B cell (primary cell): Measurements from ENCODE around the gene OR10G8.

ENCODE experiments used
- EZH2 ChIP-seq: IDR thresholded peaks from 2 replicates; pipeline ENCODE4 v1.6.1; 2012; ENCODE audit warnings: borderline replicate concordance, low read depth, mild to moderate bottlenecking, moderate library complexity, low read length; ENCODE audit not compliant: insufficient read depth, poor library complexity, severe bottlenecking
- TF ChIP-seq, protein P1 (sequence below): fragments of 200-600 bp; IDR thresholded peaks from one replicate; pipeline ENCODE4 v1.8.0; 2022; ENCODE audit warnings: antibody characterized with exemption, mild to moderate bottlenecking

GRCh38 chr11:124039557-124039956 lies 13.0 kb downstream of the OR10G8 start:
- TF ChIP-seq, protein P1, sequence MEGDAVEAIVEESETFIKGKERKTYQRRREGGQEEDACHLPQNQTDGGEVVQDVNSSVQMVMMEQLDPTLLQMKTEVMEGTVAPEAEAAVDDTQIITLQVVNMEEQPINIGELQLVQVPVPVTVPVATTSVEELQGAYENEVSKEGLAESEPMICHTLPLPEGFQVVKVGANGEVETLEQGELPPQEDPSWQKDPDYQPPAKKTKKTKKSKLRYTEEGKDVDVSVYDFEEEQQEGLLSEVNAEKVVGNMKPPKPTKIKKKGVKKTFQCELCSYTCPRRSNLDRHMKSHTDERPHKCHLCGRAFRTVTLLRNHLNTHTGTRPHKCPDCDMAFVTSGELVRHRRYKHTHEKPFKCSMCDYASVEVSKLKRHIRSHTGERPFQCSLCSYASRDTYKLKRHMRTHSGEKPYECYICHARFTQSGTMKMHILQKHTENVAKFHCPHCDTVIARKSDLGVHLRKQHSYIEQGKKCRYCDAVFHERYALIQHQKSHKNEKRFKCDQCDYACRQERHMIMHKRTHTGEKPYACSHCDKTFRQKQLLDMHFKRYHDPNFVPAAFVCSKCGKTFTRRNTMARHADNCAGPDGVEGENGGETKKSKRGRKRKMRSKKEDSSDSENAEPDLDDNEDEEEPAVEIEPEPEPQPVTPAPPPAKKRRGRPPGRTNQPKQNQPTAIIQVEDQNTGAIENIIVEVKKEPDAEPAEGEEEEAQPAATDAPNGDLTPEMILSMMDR, result no peak
- no peak for TF ChIP-seq EZH2
